HG03135 (cell line): Measurements from ENCODE around the gene VPS50.
"Not testable (repeated sequence)": the region's sequence is repeated elsewhere in the genome, so short reads cannot be mapped to it uniquely, and the experiment has no call there.

ENCODE experiments used
- ATAC-seq: cut with Tn5 transposase; IDR thresholded peaks from one replicate; pipeline ENCODE4 v1.9.1; 2021; ENCODE audit warnings: mild to moderate bottlenecking, moderate library complexity; ENCODE audit not compliant: unreplicated experiment

VPS50 gene

GRCh38 chr7:93239824-93240223 is 7.7 kb downstream of the VPS50 start:
- no peak for ATAC-seq

GRCh38 chr7:93242106-93242505 is 9.9 kb downstream of the VPS50 start:
- ATAC-seq: no peak

- ATAC-seq: no peak
Measured at GRCh38 chr7:93245525-93246432, 13.6 kb downstream of the VPS50 start.

GRCh38 chr7:93249491-93250148 is 17.5 kb downstream of the VPS50 start:
- no peak for ATAC-seq

- ATAC-seq: no peak
Measured at GRCh38 chr7:93258661-93259060, 26.5 kb downstream of the VPS50 start.

GRCh38 chr7:93262535-93262934 is 30.4 kb downstream of the VPS50 start:
- no peak for ATAC-seq

- ATAC-seq: no peak
Measured at GRCh38 chr7:93265220-93265619, 33.1 kb downstream of the VPS50 start.

GRCh38 chr7:93279541-93279940 is 47.4 kb downstream of the VPS50 start:
- ATAC-seq: no peak

- no peak for ATAC-seq
Measured at GRCh38 chr7:93284908-93285307, 52.7 kb downstream of the VPS50 start.

- no peak for ATAC-seq
Measured at GRCh38 chr7:93293229-93293628, 61.1 kb downstream of the VPS50 start.

- no peak for ATAC-seq
Measured at GRCh38 chr7:93298206-93298605, 66.0 kb downstream of the VPS50 start.

- no peak for ATAC-seq
Measured at GRCh38 chr7:93298671-93299070, 66.5 kb downstream of the VPS50 start.

GRCh38 chr7:93301736-93302135 is 69.6 kb downstream of the VPS50 start:
- ATAC-seq: no peak

- no peak for ATAC-seq
Measured at GRCh38 chr7:93307131-93307660, 75.0 kb downstream of the VPS50 start.

- ATAC-seq: no peak
Measured at GRCh38 chr7:93307943-93308342, 75.8 kb downstream of the VPS50 start.

- ATAC-seq: no peak
Measured at GRCh38 chr7:93310346-93310745, 78.2 kb downstream of the VPS50 start.

- no peak for ATAC-seq
Measured at GRCh38 chr7:93314449-93314848, 82.3 kb downstream of the VPS50 start.

GRCh38 chr7:93315896-93316295 is 83.7 kb downstream of the VPS50 start:
- no peak for ATAC-seq

GRCh38 chr7:93316730-93317129 is 84.6 kb downstream of the VPS50 start:
- no peak for ATAC-seq

- ATAC-seq: no peak
Measured at GRCh38 chr7:93320887-93321286, 88.7 kb downstream of the VPS50 start.

GRCh38 chr7:93326291-93326690 is 94.1 kb downstream of the VPS50 start:
- ATAC-seq: not testable (repeated sequence)
